22Rv1 (cell line): ENCODE results near the gene SOD3.

Experiments
- H3K27ac ChIP-seq: fragments of 450-650 bp; 2 replicates; pipeline ENCODE4 v1.5.1; 2017
- CTCF ChIP-seq: fragments of 450-650 bp; IDR thresholded peaks from 2 replicates; pipeline ENCODE4 v1.5.1; 2017; ENCODE audit warnings: mild to moderate bottlenecking
- ZFX ChIP-seq: fragments of 450-650 bp; IDR thresholded peaks from 2 replicates; pipeline ENCODE4 v1.6.1; 2017; ENCODE audit warnings: antibody characterized with exemption, borderline replicate concordance

Gene SOD3

GRCh38 chr4:24791043-24791442 is 4.3 kb upstream of the SOD3 start:
- TF ChIP-seq CTCF = no peak
- no peak for TF ChIP-seq ZFX
- H3K27ac ChIP-seq = no peak overlapping the region

- TF ChIP-seq ZFX (no peak), CTCF (no peak)
- H3K27ac ChIP-seq = no peak overlapping the region
Measured at GRCh38 chr4:24792552-24792951, 2.8 kb upstream of the SOD3 start.

GRCh38 chr4:24793219-24794005 is 2.0 kb upstream of the SOD3 start:
- TF ChIP-seq ZFX (no peak), CTCF (peak; percentile 32)
- H3K27ac ChIP-seq = no peak overlapping the region

- H3K27ac ChIP-seq = no peak overlapping the region
- TF ChIP-seq CTCF (no peak), ZFX (no peak)
Measured at GRCh38 chr4:24794051-24794450, 1.3 kb upstream of the SOD3 start.

GRCh38 chr4:24794480-24794879 is 893 bp upstream of the SOD3 start:
- TF ChIP-seq CTCF (no peak), ZFX (no peak)
- no peak overlapping the region for H3K27ac ChIP-seq

GRCh38 chr4:24795666-24796381 is 451 bp downstream of the SOD3 start:
- no peak for TF ChIP-seq ZFX
- no peak for TF ChIP-seq CTCF
- H3K27ac ChIP-seq = peak overlapping the region; percentile 23; the same call in 1 of the 2 replicates

- no peak overlapping the region for H3K27ac ChIP-seq
- no peak for TF ChIP-seq ZFX
- TF ChIP-seq CTCF = no peak
Measured at GRCh38 chr4:24796620-24797019, 1.2 kb downstream of the SOD3 start.
